Suprapubic skin (tissue), 4 donors: Measurements from ENCODE around the gene CAB39L. TPM values are rescaled to one million over a fixed set of nuclear protein-coding genes. Genes with fewer than 3 reads are reported as not detected.

Experiments
- DNase-seq, 2 donors: peaks; one replicate each; pipeline ENCODE4 v3.0.0-alpha.2; 2019; ENCODE audit warnings: low spot score in 2 of 2
- H3K27ac ChIP-seq: fragments of 200-600 bp; sonication (generic); one replicate; pipeline ENCODE4 v1.5.1; 2019
- H3K27me3 ChIP-seq: fragments of 200-600 bp; sonication (generic); one replicate; pipeline ENCODE4 v1.5.1; 2019
- H3K36me3 ChIP-seq: fragments of 200-600 bp; sonication (generic); one replicate; pipeline ENCODE4 v1.5.1; 2019
- H3K4me1 ChIP-seq: fragments of 200-600 bp; sonication (generic); one replicate; pipeline ENCODE4 v1.5.1; 2019
- H3K4me3 ChIP-seq: fragments of 200-600 bp; sonication (generic); one replicate; pipeline ENCODE4 v1.5.1; 2019; ENCODE audit warnings: mild to moderate bottlenecking
- H3K9me3 ChIP-seq: fragments of 200-600 bp; sonication (generic); one replicate; pipeline ENCODE4 v1.5.1; 2019
- EP300 ChIP-seq: sonication (generic); formaldehyde crosslinking; IDR thresholded peaks from one replicate; pipeline ENCODE4 v1.6.1; 2017; ENCODE audit warnings: antibody characterized with exemption
- POLR2A ChIP-seq, 2 donors: fragments of 450-650 bp; IDR thresholded peaks; one replicate each; pipeline ENCODE4 v1.6.1; 2017; ENCODE audit warnings: antibody characterized with exemption in 2 of 2, mild to moderate bottlenecking in 2 of 2, moderate library complexity in 2 of 2
- POLR2AphosphoS5 ChIP-seq, 3 donors: sonication (generic); formaldehyde crosslinking; IDR thresholded peaks; one replicate each; pipeline ENCODE4 v1.6.1; 2017; ENCODE audit warnings: antibody characterized with exemption in 3 of 3
- WGBS: methylation state at CpG from one replicate; pipeline ENCODE4 v1.1.5; 2018; 5-methylcytosine and 5-hydroxymethylcytosine counted together
- total RNA-seq, 4 donors: library from RNA; depleted of rRNA; stranded (reverse); fragments of >200 nt; gene quantifications; one replicate each; pipeline ENCODE4 v1.1.0, GENCODE V29; 2016
- TF ChIP-seq, protein P1 (sequence below), 2 donors: fragments of 200-600 bp in 1 of 2; fragments of 450-650 bp in 1 of 2; sonication (generic) in 1 of 2; IDR thresholded peaks; one replicate each; pipeline ENCODE4 v1.5.1; 2016 to 2019; ENCODE audit warnings: antibody characterized with exemption in 2 of 2, mild to moderate bottlenecking in 1 of 2, moderate library complexity in 1 of 2

Gene CAB39L
- total RNA-seq, 4 donors from 2014 or later, result 17.8 to 45.1 (median 28.6) TPM

DNA sequence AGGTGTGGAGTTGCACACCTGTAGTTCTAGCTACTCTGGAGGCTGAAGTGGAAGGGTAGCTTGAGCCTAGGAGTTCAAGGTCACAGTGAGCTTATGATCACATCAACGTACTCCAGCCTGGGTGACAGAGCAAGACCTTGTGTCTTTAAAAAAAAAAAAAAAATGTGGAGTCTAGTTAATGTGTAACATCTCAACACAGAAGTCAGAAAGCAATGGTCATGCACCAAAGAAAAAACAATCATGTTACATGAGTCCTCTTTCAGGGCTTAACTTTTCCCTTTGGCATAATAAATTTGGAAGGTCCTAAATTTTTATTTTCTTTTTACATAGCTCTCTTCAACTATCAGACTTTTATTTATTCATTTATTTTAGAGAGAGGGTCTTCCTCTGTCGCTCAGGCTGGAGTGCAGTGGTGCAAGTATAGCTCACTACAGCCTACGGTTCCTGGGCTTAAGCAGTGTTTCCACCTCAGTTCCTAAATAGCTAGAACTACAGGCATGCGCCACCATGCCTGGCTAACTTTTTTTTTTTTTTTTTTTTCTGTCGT is 22.5 kb upstream of the CAB39L start:
- no peak for TF ChIP-seq EP300
- TF ChIP-seq, protein P1, sequence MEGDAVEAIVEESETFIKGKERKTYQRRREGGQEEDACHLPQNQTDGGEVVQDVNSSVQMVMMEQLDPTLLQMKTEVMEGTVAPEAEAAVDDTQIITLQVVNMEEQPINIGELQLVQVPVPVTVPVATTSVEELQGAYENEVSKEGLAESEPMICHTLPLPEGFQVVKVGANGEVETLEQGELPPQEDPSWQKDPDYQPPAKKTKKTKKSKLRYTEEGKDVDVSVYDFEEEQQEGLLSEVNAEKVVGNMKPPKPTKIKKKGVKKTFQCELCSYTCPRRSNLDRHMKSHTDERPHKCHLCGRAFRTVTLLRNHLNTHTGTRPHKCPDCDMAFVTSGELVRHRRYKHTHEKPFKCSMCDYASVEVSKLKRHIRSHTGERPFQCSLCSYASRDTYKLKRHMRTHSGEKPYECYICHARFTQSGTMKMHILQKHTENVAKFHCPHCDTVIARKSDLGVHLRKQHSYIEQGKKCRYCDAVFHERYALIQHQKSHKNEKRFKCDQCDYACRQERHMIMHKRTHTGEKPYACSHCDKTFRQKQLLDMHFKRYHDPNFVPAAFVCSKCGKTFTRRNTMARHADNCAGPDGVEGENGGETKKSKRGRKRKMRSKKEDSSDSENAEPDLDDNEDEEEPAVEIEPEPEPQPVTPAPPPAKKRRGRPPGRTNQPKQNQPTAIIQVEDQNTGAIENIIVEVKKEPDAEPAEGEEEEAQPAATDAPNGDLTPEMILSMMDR (IDR thresholded peaks at IDR 0.05), result no peak
- TF ChIP-seq POLR2AphosphoS5 (IDR thresholded peaks at IDR 0.05), result no peak
- no peak for TF ChIP-seq POLR2A (IDR thresholded peaks at IDR 0.05)
- no peak overlapping the region for H3K4me3 ChIP-seq
- H3K27me3 ChIP-seq, result no peaks in the 10 kb centered on the region
- no peaks in the 10 kb centered on the region for H3K4me1 ChIP-seq
- H3K27ac ChIP-seq, result no peak overlapping the region
- DNase-seq, result no peak
- H3K36me3 ChIP-seq, result peaks cover 53% of the 10 kb centered on the region
- WGBS, result 90% methylated on average over 5 of the region's 5 CpGs
- H3K9me3 ChIP-seq, result no peaks in the 10 kb centered on the region

DNA sequence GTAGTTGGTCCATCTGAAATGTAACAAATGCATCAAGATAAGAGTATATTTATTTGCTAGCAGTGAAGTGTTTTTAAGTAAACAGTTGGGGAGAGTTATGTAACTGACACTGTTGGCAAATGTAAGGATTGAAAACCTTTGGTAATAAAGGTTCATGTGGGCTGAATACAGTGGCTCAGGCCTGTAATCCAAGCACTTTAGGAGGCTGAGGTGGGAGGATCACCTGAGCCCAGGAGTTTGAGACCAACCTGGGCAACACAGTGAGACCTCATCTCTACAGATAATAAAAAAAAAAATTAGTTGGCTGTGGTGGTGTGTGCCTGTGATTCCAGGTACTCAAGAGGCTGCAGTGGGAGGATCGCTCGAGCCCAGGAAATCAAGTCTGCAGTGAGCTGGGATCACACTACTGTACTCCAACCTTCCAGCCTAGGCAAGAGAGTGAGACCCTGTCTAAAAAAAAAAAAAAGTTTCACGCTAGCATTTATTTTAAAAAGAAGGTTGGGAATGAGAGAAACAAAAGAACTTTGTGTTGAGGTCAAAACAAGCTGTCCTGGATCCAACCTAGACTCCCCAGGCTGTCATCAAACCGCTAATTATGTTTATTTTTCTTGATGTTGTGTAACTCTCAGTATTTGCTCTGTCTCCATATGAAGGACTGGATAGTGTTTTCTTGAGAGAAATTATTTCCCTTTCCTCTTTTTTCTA is 20.9 kb upstream of the CAB39L start:
- no peaks in the 10 kb centered on the region for H3K27me3 ChIP-seq
- 73% methylated on average over 4 of the region's 4 CpGs for WGBS
- H3K4me1 ChIP-seq, result no peaks in the 10 kb centered on the region
- peak overlapping the region; percentile 35 for H3K27ac ChIP-seq
- peaks cover 52% of the 10 kb centered on the region for H3K36me3 ChIP-seq
- H3K9me3 ChIP-seq, result no peaks in the 10 kb centered on the region
- no peak for DNase-seq
- TF ChIP-seq POLR2A (IDR thresholded peaks at IDR 0.05) (no peak), EP300 (no peak), POLR2AphosphoS5 (IDR thresholded peaks at IDR 0.05) (no peak)
- TF ChIP-seq, protein P1 (IDR thresholded peaks at IDR 0.05), result no peak
- H3K4me3 ChIP-seq, result no peak overlapping the region

DNA sequence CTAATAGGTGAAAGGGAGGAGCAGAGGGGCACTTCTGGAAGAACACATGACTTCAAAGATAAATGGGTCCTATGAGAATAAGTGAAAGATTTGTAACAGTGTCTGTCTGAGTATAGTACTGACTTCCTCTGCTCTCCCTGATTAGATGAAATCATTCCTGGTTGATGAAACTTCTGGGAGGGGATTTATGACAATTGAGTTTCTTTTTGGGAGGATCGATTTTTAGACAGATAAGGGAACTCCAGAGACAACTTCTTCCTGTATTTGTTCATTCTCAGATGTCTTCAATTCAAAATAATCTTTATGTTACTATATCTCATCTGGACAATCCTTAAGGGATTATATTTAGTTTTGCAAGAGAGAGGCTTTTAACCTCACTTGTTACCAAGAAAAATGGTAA is 20.2 kb upstream of the CAB39L start:
- 79% methylated on average over 1 of the region's 1 CpG for WGBS
- no peaks in the 10 kb centered on the region for H3K27me3 ChIP-seq
- H3K4me1 ChIP-seq, result no peaks in the 10 kb centered on the region
- peaks cover 47% of the 10 kb centered on the region for H3K36me3 ChIP-seq
- no peak overlapping the region for H3K27ac ChIP-seq
- H3K4me3 ChIP-seq, result no peak overlapping the region
- H3K9me3 ChIP-seq, result no peaks in the 10 kb centered on the region
- TF ChIP-seq, protein P1 (IDR thresholded peaks at IDR 0.05), result no peak
- TF ChIP-seq POLR2AphosphoS5 (IDR thresholded peaks at IDR 0.05) (no peak), POLR2A (IDR thresholded peaks at IDR 0.05) (no peak), EP300 (no peak)
- DNase-seq, result no peak

DNA sequence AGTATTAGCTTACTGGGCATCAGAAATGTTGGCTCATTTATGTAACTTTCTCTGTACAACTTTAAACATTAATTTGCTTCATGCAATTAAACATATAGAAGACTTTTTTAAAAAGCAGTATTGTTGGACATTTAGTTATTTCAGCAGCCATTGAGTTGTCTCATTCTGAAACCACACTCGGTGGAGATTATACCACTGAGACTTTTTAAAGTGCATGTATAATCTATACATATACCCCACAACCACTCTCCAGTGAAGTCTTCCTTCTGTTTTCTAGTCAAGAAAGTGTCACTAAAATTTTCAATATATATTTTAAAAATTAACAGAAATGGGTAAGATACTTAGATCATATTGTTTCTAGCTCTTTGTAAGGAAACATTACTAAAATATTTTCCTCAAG is 15.7 kb upstream of the CAB39L start:
- Histone ChIP-seq H3K4me3 (no peak overlapping the region), H3K27ac (no peak overlapping the region), H3K27me3 (no peaks in the 10 kb centered on the region), H3K36me3 (peaks cover 35% of the 10 kb centered on the region), H3K9me3 (no peaks in the 10 kb centered on the region), H3K4me1 (no peaks in the 10 kb centered on the region)
- TF ChIP-seq, protein P1 (IDR thresholded peaks at IDR 0.05), result no peak
- no peak for TF ChIP-seq POLR2A (IDR thresholded peaks at IDR 0.05)
- no peak for TF ChIP-seq EP300
- no peak for TF ChIP-seq POLR2AphosphoS5 (IDR thresholded peaks at IDR 0.05)
- no peak for DNase-seq
- WGBS, result 100% methylated on average over 1 of the region's 1 CpG

DNA sequence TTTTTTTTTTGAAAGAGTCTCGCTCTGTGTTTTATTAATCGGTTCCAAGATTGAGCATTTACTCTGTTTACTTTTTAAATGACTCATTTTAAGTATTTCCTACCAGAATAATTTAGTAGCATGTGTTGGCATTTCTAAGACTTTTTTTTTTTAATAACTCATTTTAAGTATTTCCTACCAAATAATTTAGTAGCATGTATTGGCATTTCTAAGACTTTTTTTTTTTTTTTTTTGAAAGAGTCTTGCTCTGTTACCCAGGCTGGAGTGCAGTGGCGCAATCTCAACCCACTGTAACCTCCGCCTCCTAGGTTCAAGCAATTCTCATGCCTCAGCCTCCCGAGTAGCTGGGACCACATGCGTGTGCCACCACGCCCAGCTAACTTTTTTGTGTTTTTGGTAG is 13.4 kb upstream of the CAB39L start:
- Histone ChIP-seq H3K27me3 (no peaks in the 10 kb centered on the region), H3K4me1 (no peaks in the 10 kb centered on the region), H3K27ac (no peak overlapping the region), H3K4me3 (no peak overlapping the region), H3K9me3 (no peaks in the 10 kb centered on the region), H3K36me3 (peaks cover 12% of the 10 kb centered on the region)
- TF ChIP-seq POLR2AphosphoS5 (IDR thresholded peaks at IDR 0.05), result no peak
- TF ChIP-seq EP300, result no peak
- TF ChIP-seq, protein P1 (IDR thresholded peaks at IDR 0.05), result no peak
- TF ChIP-seq POLR2A (IDR thresholded peaks at IDR 0.05), result no peak
- DNase-seq, result no peak
- WGBS, result 66% methylated on average over 7 of the region's 7 CpGs
